NB4 (cell line): ENCODE measurements around the gene MLLT3.

Experiments
- CTCF ChIP-seq: IDR thresholded peaks from one replicate; pipeline ENCODE4 v1.5.1; 2012; ENCODE audit warnings: low read depth, low read length
- MAX ChIP-seq: IDR thresholded peaks from 2 replicates; pipeline ENCODE4 v1.6.1; 2011; ENCODE audit warnings: low read depth, low read length
- MYC ChIP-seq: IDR thresholded peaks from 2 replicates; pipeline ENCODE4 v1.6.1; 2011; ENCODE audit warnings: low read depth, low read length
- POLR2A ChIP-seq: IDR thresholded peaks from 2 replicates; pipeline ENCODE4 v1.6.1; 2011; ENCODE audit warnings: mild to moderate bottlenecking; ENCODE audit not compliant: insufficient read length; ENCODE audit errors: extremely low read depth

DNA sequence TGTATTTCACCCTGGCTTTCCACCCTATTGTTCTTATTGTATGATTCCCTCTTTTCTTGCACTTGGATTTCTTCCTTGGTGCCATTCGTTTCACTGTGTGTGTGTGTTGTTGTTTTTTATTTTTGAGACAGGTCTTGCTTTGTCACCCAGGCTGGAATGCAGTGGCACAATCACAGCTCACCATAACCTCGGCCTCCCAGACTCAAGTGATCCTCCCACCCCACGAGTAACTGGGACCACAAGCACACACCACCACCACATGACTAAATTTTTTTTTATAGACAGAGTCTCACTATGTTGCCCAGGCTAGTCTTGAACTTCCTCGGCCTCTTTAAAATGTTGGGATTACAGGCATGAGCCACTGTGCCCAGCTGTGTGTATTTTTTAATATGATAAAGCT, 72.0 kb downstream of the MLLT3 start:
- TF ChIP-seq POLR2A (no peak), CTCF (no peak), MAX (no peak), MYC (no peak)
